ENCODE results near the gene NME3. TPM values are rescaled to one million over a fixed set of nuclear protein-coding genes. Genes with fewer than 3 reads are reported as not detected.

NME3 gene
- total RNA-seq, 1 experiment from 2014 or later = 76.9 TPM

DNA sequence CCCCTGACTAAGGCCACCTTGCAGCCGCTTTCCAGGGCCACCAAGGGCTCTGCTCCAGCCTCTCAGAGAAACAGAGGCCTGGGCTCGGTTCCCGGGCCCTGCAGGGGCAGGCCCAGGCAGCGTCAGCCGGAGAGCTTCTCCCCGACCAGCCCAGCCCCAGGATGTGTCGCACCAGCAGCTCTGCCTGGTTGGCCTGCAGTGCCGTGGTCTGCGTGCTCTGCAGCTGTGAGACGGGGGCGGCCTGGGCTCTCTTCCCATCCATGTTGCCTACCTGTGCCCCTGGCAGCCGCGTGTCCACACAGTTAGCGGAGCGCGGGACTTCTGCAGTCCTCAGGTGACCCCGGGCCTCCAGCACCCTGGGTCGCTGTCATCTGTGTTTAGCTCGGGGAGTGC is 17.4 kb upstream of the NME3 start:
- Histone ChIP-seq H3K56ac (ENCODE audit: insufficient read length, low read depth, low read length) (no peak overlapping the region), H3K23ac (ENCODE audit: insufficient read length, low read depth, low read length) (no peak overlapping the region), H3K9me3 (ENCODE audit: control insufficient read depth, low read depth, low read length) (no peaks in the 10 kb centered on the region), H2AFZ (ENCODE audit: low read length) (no peak overlapping the region), H3T11ph (ENCODE audit: low read length) (no peak overlapping the region), H2BK20ac (ENCODE audit: low read depth, low read length, poor library complexity, severe bottlenecking) (no peak overlapping the region), H3K4me2 (ENCODE audit: insufficient read depth, insufficient read length, low read length) (no peak overlapping the region), H3K4me1 (ENCODE audit: insufficient read depth, low read length) (no peaks in the 10 kb centered on the region; the same call in 1 of the 2 replicates), H2BK120ac (ENCODE audit: low read depth, low read length, poor library complexity, severe bottlenecking) (no peak overlapping the region), H4K5ac (ENCODE audit: insufficient read length, low read depth, low read length) (no peak overlapping the region), H3K23me2 (ENCODE audit: insufficient read length, low read depth, low read length, poor library complexity, severe bottlenecking) (no peaks in the 10 kb centered on the region), H2BK12ac (ENCODE audit: insufficient read length, low read depth, low read length) (no peak overlapping the region), H3K27me3 (ENCODE audit: insufficient read depth, low read length) (no peaks in the 10 kb centered on the region), H3K9ac (ENCODE audit: extremely low read depth, insufficient read length, low read length) (no peak overlapping the region), H3K18ac (ENCODE audit: insufficient read length, low read depth, low read length) (no peak overlapping the region), H2BK15ac (ENCODE audit: low read depth, low read length) (no peak overlapping the region), H4K91ac (ENCODE audit: insufficient read length, low read depth, low read length) (no peak overlapping the region), H2AK5ac (ENCODE audit: insufficient read length, low read length) (no peak overlapping the region), H3K14ac (ENCODE audit: insufficient read depth, low read length) (no peak overlapping the region), H4K20me1 (ENCODE audit: control insufficient read depth, insufficient read depth, insufficient read length) (no peaks in the 10 kb centered on the region), H4K8ac (replicated peaks; ENCODE audit: insufficient read length, low read depth, low read length) (no peak overlapping the region), H3K79me1 (ENCODE audit: insufficient read depth, low read depth, low read length, poor library complexity, severe bottlenecking) (peaks cover 5% of the 10 kb centered on the region), H3K79me2 (ENCODE audit: insufficient read depth, low read length) (peaks cover 8% of the 10 kb centered on the region; the same call in 1 of the 2 replicates), H3K27ac (ENCODE audit: insufficient read length, low read depth, low read length) (no peak overlapping the region), H2BK5ac (ENCODE audit: insufficient read length, low read length) (no peak overlapping the region), H3K4ac (ENCODE audit: low read depth, low read length) (no peak overlapping the region)
- no peak for DNase-seq
- Mint-ChIP-seq H3K4me1 (peaks cover 0 to 2% of the 10 kb centered on the region in 2 experiments; a peak in 1 of 4 replicates), H3K27ac (peak overlapping the region in 1 of 3 experiments; percentile 62; a peak in 1 of 7 replicates), H3K4me3 (no peak overlapping the region; a peak in 1 of 5 replicates), H3K9me3 (no peaks in the 10 kb centered on the region), H3K36me3 (ENCODE audit: insufficient read depth in 1 of 3, low read depth in 3 of 3) (peaks cover 5 to 17% (median 11%) of the 10 kb centered on the region in 3 experiments; a peak in 6 of 7 replicates), H3K27me3 (ENCODE audit: low read depth) (no peaks in the 10 kb centered on the region)
- TF ChIP-seq, protein P1, sequence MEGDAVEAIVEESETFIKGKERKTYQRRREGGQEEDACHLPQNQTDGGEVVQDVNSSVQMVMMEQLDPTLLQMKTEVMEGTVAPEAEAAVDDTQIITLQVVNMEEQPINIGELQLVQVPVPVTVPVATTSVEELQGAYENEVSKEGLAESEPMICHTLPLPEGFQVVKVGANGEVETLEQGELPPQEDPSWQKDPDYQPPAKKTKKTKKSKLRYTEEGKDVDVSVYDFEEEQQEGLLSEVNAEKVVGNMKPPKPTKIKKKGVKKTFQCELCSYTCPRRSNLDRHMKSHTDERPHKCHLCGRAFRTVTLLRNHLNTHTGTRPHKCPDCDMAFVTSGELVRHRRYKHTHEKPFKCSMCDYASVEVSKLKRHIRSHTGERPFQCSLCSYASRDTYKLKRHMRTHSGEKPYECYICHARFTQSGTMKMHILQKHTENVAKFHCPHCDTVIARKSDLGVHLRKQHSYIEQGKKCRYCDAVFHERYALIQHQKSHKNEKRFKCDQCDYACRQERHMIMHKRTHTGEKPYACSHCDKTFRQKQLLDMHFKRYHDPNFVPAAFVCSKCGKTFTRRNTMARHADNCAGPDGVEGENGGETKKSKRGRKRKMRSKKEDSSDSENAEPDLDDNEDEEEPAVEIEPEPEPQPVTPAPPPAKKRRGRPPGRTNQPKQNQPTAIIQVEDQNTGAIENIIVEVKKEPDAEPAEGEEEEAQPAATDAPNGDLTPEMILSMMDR (conservative IDR thresholded peaks at IDR 0.05) = no peak
- WGBS (ENCODE audit: extremely low coverage, insufficient read length, low lambda C conversion rate) = no CpG with 5 or more reads among the region's 19 CpGs

Data from H9 (cell line).